Body of pancreas (tissue), 4 donors: ENCODE results near the gene PCYT2. TPM values are rescaled to one million over a fixed set of nuclear protein-coding genes. Genes with fewer than 3 reads are reported as not detected.

Experiments used
- ATAC-seq: fragments of 150-250 bp; one replicate; pipeline ENCODE4 v1.9.1; 2016
- DNase-seq, 4 donors: peaks; one replicate each; pipeline ENCODE4 v3.0.0-alpha.2; 2019
- H3K27ac ChIP-seq, 4 donors: fragments of 200-600 bp; sonication (generic); 1 replicate in 3 of 4; 2 replicates in 1 of 4; pipeline versions ENCODE4 v1.5.1 to v1.6.1; 2016 to 2019; ENCODE audit warnings: mild to moderate bottlenecking in 1 of 4, mixed read lengths in 1 of 4, moderate library complexity in 1 of 4
- H3K27me3 ChIP-seq, 2 donors: fragments of 200-600 bp; sonication (generic); one replicate each; pipeline ENCODE4 v1.6.0; 2016; ENCODE audit warnings: mild to moderate bottlenecking in 1 of 2
- H3K36me3 ChIP-seq, 2 donors: fragments of 200-600 bp; sonication (generic); replicated peaks in 1 of 2; 2 replicates each; pipeline ENCODE4 v1.5.1; 2016; ENCODE audit warnings: low read depth in 2 of 2; ENCODE audit not compliant: insufficient read depth in 1 of 2
- H3K4me1 ChIP-seq: fragments of 200-600 bp; sonication (generic); one replicate; pipeline ENCODE4 v1.6.0; 2016
- H3K4me3 ChIP-seq, 2 donors: fragments of 200-600 bp; sonication (generic); 1 replicate in 1 of 2; 2 replicates in 1 of 2; pipeline ENCODE4 v1.5.1; 2016 to 2019
- H3K9me3 ChIP-seq, 3 donors: fragments of 200-600 bp; sonication (generic); 1 replicate in 2 of 3; 2 replicates in 1 of 3; pipeline ENCODE4 v1.5.1; 2016
- CTCF ChIP-seq, 7 experiments: fragments of 450-650 bp in 4 of 7; fragments of 200-600 bp in 3 of 7; sonication (generic) in 3 of 7; IDR thresholded peaks; one replicate each; pipeline ENCODE4 v1.5.1; 2016 to 2019; ENCODE audit warnings: antibody characterized with exemption in 7 of 7
- POLR2A ChIP-seq, 3 donors: fragments of 450-650 bp; IDR thresholded peaks; one replicate each; pipeline ENCODE4 v1.6.1; 2016; ENCODE audit warnings: antibody characterized with exemption in 3 of 3, mild to moderate bottlenecking in 2 of 3
- WGBS, 2 donors: methylation state at CpG; one replicate each; pipeline ENCODE4 v1.1.5; 2017; 5-methylcytosine and 5-hydroxymethylcytosine counted together
- intact Hi-C: fragments of 100-400 bp; cut with DNase I; formaldehyde crosslinking; loops from one replicate; pipeline ENCODE4 v1.15.1; 2023
- total RNA-seq, 2 donors: library from RNA; depleted of rRNA; stranded (reverse); fragments of >200 nt; gene quantifications; one replicate each; pipeline ENCODE4 v1.1.0, GENCODE V29; 2016

Gene PCYT2
- total RNA-seq, 2 donors from 2014 or later, result 13.0 to 25.1 TPM

- 81 to 82% methylated on average over 15 to 17 of the region's 19 CpGs for WGBS, 2 donors
- no peak for ATAC-seq
- intact Hi-C loops, result loop anchor here (10.0 kb wide), 1 partner anchor 197 kb away; no protein-coding TSS in a partner anchor
- no peak for DNase-seq
- peaks cover 24% of the 10 kb centered on the region for H3K4me1 ChIP-seq
- peaks cover 6 to 22% of the 10 kb centered on the region in 2 donors for H3K27me3 ChIP-seq
- H3K9me3 ChIP-seq, result no peaks in the 10 kb centered on the region
- H3K36me3 ChIP-seq, result no peaks in the 10 kb centered on the region
- H3K27ac ChIP-seq, result no peak overlapping the region
- no peak for TF ChIP-seq POLR2A (IDR thresholded peaks at IDR 0.05)
- no peak for TF ChIP-seq CTCF (IDR thresholded peaks at IDR 0.05)
- H3K4me3 ChIP-seq, result no peak overlapping the region
Observed at GRCh38 chr17:81957691-81958432, 46.7 kb upstream of the PCYT2 start.

- Histone ChIP-seq H3K4me3 (no peak overlapping the region), H3K27ac (no peak overlapping the region), H3K4me1 (peaks cover 23% of the 10 kb centered on the region), H3K27me3 (peaks cover 6 to 21% of the 10 kb centered on the region in 2 donors), H3K36me3 (no peaks in the 10 kb centered on the region), H3K9me3 (no peaks in the 10 kb centered on the region)
- 72 to 78% methylated on average over 8 to 44 of the region's 45 CpGs for WGBS, 2 donors
- ATAC-seq (no peak), DNase-seq (no peak)
- no peak for TF ChIP-seq POLR2A (IDR thresholded peaks at IDR 0.05)
- no peak for TF ChIP-seq CTCF (IDR thresholded peaks at IDR 0.05)
- intact Hi-C loops, result loop anchor here (10.0 kb wide), 1 partner anchor 198 kb away; no protein-coding TSS in a partner anchor
Observed at GRCh38 chr17:81956607-81957589, 45.7 kb upstream of the PCYT2 start.

DNA sequence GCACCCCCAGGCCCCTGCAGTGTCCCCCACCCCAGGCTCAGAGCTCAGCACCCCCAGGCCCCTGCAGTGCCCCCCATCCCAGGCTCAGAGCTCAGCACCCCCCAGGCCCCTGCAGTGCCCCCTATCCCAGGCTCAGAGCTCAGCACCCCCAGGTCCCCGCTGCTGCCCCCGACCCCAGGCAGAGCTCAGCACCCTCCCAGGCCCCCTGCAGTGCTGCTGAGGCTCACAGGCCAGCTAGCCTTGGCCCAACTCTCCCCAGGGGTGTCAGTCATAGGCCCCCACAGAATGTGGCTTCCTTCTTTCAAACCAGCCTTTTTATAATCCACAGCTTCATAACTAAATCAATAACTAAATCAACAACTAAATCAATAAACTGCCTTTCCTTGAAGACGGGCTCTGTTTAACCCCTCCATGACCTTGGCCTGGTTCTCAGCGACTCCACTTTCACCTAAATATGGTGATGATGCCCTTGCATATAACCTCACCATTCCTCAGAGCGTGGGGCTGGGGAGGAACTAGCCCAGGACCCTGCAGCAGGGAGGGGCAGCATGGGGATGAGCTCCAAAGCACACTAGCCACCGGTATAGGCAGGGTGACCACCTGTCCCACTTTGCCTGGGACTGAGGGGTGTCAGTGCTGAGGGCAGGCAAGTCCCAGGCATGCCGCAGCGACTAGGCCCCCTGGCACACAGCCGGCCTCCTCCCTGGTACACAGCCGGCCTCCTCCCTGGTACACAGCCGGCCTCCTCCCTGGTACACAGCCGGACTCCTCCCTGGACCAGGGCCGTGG, 44.8 kb upstream of the PCYT2 start:
- ATAC-seq (no peak), DNase-seq (no peak)
- H3K4me1 ChIP-seq, result peaks cover 18% of the 10 kb centered on the region
- TF ChIP-seq CTCF (IDR thresholded peaks at IDR 0.05), result no peak
- no peak for TF ChIP-seq POLR2A (IDR thresholded peaks at IDR 0.05)
- intact Hi-C loops, result loop anchor here (10.0 kb wide), 1 partner anchor 199 kb away; no protein-coding TSS in a partner anchor
- 35 to 73% methylated on average over 2 to 12 of the region's 13 CpGs for WGBS, 2 donors
- no peak overlapping the region for H3K4me3 ChIP-seq
- H3K27ac ChIP-seq, result no peak overlapping the region
- no peaks in the 10 kb centered on the region for H3K9me3 ChIP-seq
- H3K36me3 ChIP-seq, result no peaks in the 10 kb centered on the region
- peaks cover 6 to 16% of the 10 kb centered on the region in 2 donors for H3K27me3 ChIP-seq

DNA sequence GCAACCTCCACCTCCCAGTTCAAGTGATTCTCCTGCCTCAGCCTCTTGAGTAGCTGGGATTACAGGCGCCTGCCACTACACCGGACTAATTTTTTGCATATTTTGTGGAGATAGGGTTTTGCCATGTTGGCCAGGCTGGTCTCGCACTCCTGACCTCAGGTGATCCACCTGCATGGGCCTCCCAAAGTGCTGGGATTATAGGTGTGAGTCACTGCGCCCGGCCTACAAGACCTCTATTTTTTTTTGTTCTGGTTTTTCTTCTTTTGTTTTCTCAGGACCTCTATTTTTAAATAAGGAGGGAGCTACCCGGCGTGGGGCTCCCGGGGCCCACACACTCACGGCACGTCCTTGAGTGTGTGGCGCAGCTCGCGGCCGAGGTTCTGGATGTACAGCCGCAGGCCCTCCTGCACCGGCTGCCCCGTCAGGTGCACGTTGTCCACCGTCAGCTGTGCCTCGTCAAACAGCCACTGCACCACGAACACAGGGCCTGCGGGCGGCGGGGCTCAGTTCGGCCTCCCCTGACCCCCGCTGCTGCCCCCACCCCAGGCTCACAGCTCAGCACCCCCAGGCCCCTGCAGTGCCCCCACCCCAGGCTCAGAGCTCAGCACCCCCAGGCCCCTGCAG, 44.0 kb upstream of the PCYT2 start:
- intact Hi-C loops, result loop anchor here (10.0 kb wide), 1 partner anchor 200 kb away; no protein-coding TSS in a partner anchor
- H3K4me3 ChIP-seq, result no peak overlapping the region
- WGBS, 2 donors, result 90 to 92% methylated on average over 18 to 26 of the region's 26 CpGs

More for the DNA sequence above, 44.0 kb upstream of the PCYT2 start:
- no peak for DNase-seq
- no peak for ATAC-seq
- no peak for TF ChIP-seq POLR2A (IDR thresholded peaks at IDR 0.05)
- no peak for TF ChIP-seq CTCF (IDR thresholded peaks at IDR 0.05)
- Histone ChIP-seq H3K27me3 (peaks cover 2 to 11% of the 10 kb centered on the region in 2 donors), H3K27ac (no peak overlapping the region), H3K36me3 (no peaks in the 10 kb centered on the region), H3K4me1 (peaks cover 12% of the 10 kb centered on the region), H3K9me3 (no peaks in the 10 kb centered on the region)
